ENCODE results near the gene MAP3K13.

The MAP3K13 gene

DNA sequence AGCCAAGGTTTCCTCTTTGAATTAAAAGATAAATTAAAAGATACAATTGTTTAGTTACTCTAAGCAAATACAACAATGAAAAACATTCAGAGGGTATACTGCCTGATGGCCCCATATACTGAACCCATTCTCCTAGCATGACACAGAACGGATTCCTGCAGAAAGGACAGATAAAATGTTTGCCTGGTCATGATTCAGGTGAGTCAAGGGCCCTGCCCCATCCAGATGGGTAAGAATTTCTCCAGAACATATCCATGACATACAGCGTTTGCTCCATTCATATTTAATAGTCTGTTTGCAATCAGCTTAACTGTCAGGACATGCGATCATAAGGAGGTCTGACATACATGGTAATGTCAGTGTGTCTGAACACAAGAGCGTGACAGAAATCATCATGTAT, 127.3 kb downstream of the MAP3K13 start:
- POLR2A ChIA-PET (ENCODE audit: low non-redundant PET) = no interaction called here
- H3K27ac ChIP-seq = no peak overlapping the region
- TF ChIP-seq, protein P1, sequence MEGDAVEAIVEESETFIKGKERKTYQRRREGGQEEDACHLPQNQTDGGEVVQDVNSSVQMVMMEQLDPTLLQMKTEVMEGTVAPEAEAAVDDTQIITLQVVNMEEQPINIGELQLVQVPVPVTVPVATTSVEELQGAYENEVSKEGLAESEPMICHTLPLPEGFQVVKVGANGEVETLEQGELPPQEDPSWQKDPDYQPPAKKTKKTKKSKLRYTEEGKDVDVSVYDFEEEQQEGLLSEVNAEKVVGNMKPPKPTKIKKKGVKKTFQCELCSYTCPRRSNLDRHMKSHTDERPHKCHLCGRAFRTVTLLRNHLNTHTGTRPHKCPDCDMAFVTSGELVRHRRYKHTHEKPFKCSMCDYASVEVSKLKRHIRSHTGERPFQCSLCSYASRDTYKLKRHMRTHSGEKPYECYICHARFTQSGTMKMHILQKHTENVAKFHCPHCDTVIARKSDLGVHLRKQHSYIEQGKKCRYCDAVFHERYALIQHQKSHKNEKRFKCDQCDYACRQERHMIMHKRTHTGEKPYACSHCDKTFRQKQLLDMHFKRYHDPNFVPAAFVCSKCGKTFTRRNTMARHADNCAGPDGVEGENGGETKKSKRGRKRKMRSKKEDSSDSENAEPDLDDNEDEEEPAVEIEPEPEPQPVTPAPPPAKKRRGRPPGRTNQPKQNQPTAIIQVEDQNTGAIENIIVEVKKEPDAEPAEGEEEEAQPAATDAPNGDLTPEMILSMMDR (conservative IDR thresholded peaks at IDR 0.05; ENCODE audit: low read depth) = no peak
- no peak for DNase-seq (ENCODE audit: low spot score)
- CTCF ChIA-PET = interaction anchor here (0.6 to 1.1 kb wide), 2 partner anchors 25 to 85 kb away, joined by 3 read pairs; no protein-coding TSS in a partner anchor

DNA sequence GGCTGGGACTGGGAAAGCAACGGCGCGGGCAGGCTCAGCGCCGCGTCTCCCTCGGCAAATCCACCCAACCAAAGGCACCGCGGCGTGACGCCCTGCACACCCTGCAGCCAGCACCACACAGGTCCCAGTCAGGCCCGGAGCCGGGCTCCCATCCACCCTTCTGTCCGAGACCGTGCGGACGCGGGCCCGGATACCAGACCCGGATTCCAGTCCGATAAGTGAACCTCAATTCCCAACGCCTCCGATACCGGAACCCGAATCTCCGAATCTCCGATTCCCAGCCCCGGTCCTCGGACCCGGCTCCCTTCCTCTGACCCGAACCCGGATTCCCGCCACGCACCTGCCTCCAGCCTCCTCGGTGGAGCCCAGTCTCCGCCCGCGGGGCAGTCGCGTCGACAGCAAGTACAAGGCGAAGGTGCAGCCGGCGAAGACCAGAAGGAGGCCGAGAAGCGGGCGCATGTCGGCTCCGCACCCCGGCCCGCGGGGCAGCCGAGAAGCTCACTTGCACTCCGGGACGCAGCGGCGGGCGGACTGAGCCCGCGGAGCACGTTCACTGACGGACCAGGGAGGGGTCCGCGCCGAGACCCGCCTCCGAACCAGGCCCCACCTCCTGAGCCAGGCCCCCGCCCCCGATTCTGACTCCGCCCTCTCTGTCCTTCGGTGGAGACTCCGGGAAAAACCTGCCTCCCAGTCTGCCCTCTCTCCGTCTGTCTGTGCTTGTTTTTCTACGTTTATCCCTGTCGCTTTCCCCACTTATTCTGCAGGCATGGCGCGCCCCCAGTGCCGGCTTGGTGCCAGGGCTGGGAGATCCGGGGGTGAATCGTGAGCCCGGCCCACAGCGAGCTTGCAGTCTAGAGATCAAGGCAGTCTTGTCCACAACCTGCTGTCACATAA, 135.8 kb downstream of the MAP3K13 start, which contains the start of gene TMEM41A:
TMEM41A (minus strand) TSS at position 533 of the 894 bp plus-strand sequence; CDS start at position 459, 74 bp downstream.
- CTCF ChIA-PET = interaction anchor here (0.7 kb wide), 2 partner anchors 26 to 29 kb away, joined by 3 read pairs; no protein-coding TSS in a partner anchor
- H3K27ac ChIP-seq = peak within 1 kb of the TSS; percentile 88
- POLR2A ChIA-PET (ENCODE audit: low non-redundant PET) = interaction anchor here (0.7 to 1.4 kb wide), 3 partner anchors 77 to 757 kb away, joined by 3 to 5 read pairs (median 4); no protein-coding TSS in a partner anchor
- peak; percentile 96 for DNase-seq (ENCODE audit: low spot score)
- TF ChIP-seq, protein P1 (conservative IDR thresholded peaks at IDR 0.05; ENCODE audit: low read depth) = no peak

- DNase-seq (ENCODE audit: low spot score) = no peak
- CTCF ChIA-PET = interaction anchor here (0.5 kb wide), 1 partner anchor 14 kb away, joined by 3 read pairs; no protein-coding TSS in a partner anchor
- TF ChIP-seq, protein P1 (conservative IDR thresholded peaks at IDR 0.05; ENCODE audit: low read depth) = no peak
- H3K27ac ChIP-seq = no peak overlapping the region
- POLR2A ChIA-PET (ENCODE audit: low non-redundant PET) = no interaction called here
Measured at GRCh38 chr3:185502987-185503386, 140.1 kb downstream of the MAP3K13 start.

GRCh38 chr3:185503521-185503920, 140.6 kb downstream of the MAP3K13 start:
- no peak for DNase-seq (ENCODE audit: low spot score)
- POLR2A ChIA-PET (ENCODE audit: low non-redundant PET) = no interaction called here
- TF ChIP-seq, protein P1 (conservative IDR thresholded peaks at IDR 0.05; ENCODE audit: low read depth) = no peak
- CTCF ChIA-PET = interaction anchor here (1.2 kb wide), 1 partner anchor 50 kb away, joined by 4 read pairs; no protein-coding TSS in a partner anchor
- no peak overlapping the region for H3K27ac ChIP-seq

DNA sequence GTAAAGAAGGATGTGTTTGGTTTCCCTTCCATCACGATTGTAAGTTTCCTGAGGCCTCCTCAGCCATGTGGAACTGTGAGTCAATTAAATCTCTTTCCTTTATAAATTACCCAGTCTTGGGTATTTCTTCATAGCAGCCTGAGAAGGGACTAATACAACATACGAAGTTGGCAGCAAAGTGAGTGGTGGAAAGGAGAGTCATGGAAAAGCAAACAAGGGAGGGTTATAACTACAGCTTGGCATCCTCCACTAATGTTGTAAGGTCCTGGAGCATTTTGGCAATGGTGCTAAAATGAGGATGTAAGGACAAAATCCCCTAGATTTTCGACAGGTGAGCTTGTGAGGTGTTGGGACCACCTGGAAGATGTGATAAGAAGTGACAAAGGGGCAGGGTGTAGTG, 141.7 kb downstream of the MAP3K13 start:
- CTCF ChIA-PET = interaction anchor here (1.2 kb wide), 1 partner anchor 49 kb away, joined by 4 read pairs; no protein-coding TSS in a partner anchor
- TF ChIP-seq, protein P1 (conservative IDR thresholded peaks at IDR 0.05; ENCODE audit: low read depth) = no peak
- H3K27ac ChIP-seq = no peak overlapping the region
- POLR2A ChIA-PET (ENCODE audit: low non-redundant PET) = no interaction called here
- no peak for DNase-seq (ENCODE audit: low spot score)

DNA sequence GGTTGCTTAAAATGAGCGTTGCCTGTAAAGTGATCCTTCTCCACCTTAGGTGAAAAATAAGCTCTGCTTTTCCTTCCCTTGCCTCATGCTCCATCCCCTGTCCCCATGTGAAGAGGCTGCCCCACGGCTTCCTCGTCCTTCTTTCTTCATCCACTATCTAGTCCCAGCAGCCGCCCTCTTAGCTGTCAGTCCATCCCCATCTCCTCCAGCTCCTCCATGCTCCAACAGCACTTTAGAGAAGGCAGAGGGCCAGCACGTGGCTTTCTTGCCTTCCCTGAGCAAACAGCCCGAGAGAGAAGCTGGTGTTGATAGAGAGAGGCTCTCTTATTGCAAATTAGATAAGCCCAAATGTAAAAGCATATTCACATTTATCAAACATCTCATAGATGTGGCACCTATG, 144.9 kb downstream of the MAP3K13 start:
- CTCF ChIA-PET = no interaction called here
- TF ChIP-seq, protein P1 (conservative IDR thresholded peaks at IDR 0.05; ENCODE audit: low read depth) = no peak
- POLR2A ChIA-PET (ENCODE audit: low non-redundant PET) = no interaction called here

More for the DNA sequence above, 144.9 kb downstream of the MAP3K13 start:
- no peak overlapping the region for H3K27ac ChIP-seq
- DNase-seq (ENCODE audit: low spot score) = no peak

All from RWPE1 (cell line).